ENCODE measurements around the gene COLEC12. TPM values are rescaled to one million over a fixed set of nuclear protein-coding genes. Genes with fewer than 3 reads are reported as not detected.

The COLEC12 gene
- total RNA-seq, 1 experiment from 2014 or later = 61.2 TPM

DNA sequence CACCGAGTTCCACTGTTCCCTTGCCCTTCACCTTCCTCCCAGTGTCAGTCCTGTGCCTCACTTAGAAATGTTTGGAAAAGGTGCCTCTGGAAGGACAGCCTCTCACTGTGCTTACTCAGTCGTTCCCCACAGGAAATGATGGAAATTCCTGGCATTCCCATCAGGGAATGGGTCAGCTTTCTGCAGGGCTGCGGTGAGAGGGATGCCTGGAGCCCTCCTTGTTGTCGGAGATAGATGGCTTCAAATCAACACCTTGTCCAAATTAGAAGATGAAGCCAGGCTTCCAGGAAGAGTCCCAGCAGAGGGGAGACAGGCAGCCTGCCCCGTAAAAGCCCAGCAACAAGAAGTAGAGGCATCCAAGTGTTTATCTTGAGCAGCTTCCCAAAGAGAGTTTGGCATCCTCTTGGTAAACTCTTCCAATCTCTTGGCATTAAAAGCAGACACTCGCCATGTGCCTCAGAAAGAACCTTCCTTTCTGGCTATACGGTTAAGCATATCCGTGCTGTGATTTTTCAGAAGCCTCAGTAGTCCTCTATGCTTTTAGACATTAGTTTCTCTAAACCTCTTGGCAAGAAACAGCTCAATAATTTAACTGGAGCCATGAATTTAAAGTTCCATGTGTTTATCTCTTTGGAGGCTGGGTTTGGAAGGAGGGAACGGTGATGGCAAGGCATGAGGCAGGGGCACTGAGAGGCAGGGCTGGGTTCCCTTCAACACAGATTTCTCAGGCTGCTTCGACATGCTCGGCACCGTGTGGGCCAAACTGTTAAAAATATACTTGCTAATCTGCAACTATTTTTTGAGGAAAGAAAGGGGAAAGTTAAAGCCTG, 25.1 kb downstream of the COLEC12 start:
- peak; percentile 86 for DNase-seq (ENCODE audit: low read depth)

DNA sequence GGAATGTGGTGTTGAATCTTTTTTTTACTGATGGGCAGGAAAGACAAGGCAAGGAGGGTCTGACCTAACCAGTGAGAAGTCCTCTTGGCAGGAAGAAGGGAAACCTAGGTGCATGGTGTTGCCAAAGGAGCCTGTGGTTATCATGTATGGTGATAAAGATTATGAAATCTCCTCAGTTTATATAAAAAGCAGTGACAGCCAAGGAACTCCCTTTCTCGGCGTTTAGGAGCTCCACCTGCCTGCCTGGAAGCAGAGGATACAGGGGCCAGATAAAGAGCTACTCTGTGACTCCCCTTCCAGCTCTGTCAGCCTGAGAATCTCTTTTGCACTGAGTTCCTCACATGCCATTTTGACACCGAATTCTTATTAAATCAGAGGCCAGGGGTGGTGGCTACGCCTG, 26.1 kb downstream of the COLEC12 start:
- DNase-seq (ENCODE audit: low read depth) = peak; percentile 61

DNA sequence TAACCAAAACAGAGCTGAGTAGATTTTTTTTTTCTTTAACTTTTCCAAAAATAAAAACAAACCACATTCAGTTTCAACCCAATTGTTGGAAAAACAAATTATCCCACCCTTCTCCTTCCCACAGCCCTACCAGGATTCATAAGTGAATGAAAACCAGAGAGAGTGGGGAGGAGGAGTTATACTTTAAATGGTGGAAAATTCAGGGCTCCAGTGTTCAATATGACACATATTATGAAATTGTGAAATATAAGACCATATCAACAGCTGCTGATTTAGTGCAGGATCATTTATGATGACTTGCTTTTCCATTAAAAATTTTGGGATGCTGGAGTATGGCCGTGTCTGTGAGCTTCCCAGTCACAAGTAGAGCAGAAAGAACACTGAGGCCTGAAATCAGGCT, 26.7 kb downstream of the COLEC12 start:
- DNase-seq (ENCODE audit: low read depth) = no peak

DNA sequence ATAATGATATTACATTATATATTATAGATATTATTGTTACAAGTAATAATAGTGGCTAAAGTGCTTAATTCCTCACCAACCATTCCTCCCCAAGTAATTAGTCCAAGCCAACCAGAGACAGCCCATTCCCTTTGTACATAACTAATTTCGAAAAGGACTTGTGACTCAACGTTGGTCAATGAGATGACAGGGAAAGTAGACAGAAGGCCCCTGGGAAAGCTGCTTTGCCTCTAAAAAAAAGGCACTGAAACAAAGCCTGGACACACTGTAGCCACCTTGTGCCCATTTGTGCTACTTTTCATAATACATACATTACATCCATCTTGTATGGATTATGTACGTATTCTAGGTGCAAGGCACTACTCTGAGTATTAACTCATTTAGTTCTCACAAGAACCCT, 28.8 kb downstream of the COLEC12 start:
- peak; percentile 48 for DNase-seq (ENCODE audit: low read depth)

DNA sequence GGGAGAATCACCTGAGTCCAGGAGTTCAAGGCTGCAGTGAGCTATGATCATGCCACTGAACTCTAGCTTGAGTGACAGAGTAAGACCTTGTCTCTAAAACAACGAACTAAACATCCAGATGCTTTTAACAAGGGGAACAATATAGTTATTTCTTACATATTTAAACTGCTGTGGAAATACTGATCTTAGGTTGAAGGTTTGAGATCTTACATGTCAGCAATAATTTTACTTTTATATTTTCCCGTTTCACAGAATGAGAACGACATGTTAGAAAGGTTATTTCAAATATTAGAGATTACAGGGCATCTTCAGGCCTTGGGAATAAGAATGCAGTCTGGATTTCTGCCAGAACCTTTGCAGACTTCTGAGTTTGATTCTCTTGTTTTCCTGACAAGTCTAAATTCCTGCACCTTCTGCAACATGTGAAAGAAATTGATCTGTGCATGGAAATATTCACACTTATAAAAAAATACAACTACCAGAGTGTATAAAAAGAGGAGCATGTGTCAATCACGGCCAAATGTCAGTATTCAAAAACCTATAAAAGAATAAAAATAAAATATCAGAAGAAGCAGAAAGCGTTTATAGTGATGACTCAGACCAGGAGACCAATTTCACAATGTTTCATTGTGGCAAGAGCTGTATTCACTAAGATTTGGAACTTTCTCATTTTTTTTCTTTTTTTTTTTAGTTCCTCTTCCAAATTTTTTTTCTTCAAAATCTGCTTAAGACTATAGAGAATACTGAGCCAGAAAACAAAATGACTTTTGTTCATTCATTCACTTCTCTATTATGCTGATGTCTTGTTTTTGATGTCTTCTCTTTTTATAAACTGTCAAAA, 29.6 kb downstream of the COLEC12 start:
- DNase-seq (ENCODE audit: low read depth) = peak; percentile 62

DNA sequence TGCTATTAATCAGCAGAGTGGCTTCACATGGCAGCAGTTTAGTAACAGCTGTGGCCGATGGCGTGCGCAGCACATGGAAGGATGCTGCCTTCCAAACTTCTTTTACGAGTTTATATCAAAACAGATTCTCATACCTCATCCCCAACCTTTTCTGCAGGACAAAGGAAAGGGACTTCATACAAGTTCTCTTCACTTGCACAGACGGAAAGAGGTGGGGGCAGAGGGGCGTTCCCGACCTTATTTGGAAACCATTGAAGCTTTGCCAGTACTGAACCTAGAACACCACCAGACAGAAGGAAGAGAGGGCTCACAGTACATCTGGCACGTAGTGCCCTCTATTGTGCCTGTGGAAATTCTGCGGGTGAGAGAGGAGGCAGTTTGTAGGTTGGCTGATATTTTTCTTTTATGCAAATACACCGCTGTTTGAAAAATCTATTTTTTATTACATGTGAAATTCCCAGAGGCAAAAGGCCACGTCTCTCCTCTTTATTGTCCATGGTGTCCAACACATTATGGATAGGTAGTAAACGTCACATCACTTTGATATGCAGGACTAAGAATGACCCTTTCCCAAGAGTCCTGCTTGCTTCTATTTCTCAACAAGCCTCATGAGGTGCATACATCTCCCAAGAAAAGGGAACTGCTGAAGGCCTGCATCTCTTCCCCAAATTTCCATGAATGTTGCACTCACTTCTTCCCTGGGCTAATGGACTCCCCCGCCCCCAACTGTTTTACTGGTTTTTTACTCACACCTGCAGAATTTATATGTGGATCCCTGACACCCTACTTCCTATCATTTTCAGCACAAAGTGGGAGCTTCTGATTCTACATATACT, 31.3 kb downstream of the COLEC12 start:
- DNase-seq (ENCODE audit: low read depth) = no peak

DNA sequence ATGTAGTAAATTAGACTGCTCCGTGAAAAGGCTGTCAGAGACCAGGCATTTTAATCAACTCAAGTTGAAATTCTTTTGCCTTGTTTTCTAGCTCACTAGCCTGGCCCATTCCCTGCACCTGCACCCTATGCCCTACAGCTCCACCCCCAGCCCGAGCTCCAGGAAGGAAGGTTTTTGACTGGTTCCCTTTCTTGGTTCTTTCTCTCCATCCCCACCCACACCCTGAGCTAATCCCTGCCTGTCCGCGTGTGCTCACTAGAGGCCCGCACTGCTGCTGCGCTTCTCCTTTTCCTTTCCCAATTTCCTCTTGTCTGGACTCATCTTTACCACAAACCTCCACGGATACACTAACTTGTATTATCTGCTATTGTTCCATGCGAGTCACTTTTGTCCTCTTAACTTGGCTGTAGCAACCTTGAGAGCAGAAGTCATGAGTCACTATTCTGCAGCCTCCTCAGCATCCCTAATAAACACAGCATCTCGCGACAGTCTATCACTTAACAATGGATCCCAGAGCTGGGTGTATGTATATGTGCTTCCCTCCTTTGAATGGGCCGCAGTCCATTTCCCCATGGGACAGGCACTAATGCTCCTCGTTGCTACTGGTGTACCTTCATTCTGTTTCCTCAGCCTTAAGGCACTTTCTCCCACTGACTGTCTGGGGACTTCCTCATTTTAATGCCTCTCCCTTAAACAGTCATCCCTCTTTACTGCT, 36.5 kb downstream of the COLEC12 start:
- peak; percentile 54 for DNase-seq (ENCODE audit: low read depth)

DNA sequence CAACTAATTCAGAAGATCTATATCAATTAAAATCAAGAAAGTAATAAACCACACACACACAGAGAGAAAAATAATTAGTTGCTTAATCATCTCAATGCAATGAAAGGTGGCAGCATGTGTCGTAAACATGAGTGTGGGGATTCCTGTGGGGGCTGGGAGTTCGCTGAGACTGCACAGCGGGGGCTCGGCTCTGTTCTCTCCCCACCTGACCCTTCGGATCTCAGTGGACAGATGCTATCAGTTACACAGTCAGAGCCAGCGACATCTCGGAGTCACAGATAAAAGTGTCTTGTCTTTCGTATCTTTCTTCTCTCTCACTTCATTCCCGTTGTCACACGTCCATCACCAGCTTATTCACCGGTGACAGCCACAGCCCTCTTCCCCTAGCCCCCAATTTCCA, 37.1 kb downstream of the COLEC12 start:
- DNase-seq (ENCODE audit: low read depth) = no peak

DNA sequence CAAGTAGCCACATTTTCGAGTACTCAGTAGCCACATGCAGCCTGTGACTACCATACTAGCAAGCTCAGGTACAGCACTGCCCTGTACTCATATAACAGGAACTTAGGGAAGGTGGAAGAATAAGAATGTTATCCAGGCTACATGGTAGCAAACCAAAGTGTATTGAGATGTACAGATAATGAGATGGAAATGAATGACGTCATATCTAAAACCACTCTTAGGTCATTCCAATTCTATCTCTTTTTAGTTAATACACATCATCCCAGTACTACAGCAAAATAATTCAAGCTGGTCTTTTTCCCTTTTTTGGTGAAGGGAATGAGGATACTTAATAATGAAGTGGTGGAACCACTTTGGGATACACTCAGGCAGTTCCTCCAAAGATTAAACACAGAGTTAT, 38.7 kb downstream of the COLEC12 start:
- no peak for DNase-seq (ENCODE audit: low read depth)

DNA sequence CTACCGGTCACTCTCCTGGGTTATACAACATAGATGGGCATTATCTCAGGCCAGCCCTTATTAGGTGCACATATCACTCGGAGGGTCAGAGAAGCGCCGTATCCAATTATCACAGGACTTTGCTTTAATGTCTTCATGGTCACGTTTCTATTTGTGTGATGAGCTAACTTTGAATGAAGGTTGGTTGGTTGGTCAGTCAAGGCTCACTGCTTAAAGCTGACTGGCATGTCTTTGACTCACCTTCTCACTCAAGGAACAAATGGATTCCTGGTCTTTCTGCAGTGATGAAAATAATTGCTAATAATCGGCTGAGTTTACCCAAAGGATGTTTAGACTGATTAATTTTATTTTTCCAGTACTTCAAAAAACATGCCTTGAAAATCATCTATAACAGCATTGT, 39.7 kb downstream of the COLEC12 start:
- DNase-seq (ENCODE audit: low read depth) = no peak

DNA sequence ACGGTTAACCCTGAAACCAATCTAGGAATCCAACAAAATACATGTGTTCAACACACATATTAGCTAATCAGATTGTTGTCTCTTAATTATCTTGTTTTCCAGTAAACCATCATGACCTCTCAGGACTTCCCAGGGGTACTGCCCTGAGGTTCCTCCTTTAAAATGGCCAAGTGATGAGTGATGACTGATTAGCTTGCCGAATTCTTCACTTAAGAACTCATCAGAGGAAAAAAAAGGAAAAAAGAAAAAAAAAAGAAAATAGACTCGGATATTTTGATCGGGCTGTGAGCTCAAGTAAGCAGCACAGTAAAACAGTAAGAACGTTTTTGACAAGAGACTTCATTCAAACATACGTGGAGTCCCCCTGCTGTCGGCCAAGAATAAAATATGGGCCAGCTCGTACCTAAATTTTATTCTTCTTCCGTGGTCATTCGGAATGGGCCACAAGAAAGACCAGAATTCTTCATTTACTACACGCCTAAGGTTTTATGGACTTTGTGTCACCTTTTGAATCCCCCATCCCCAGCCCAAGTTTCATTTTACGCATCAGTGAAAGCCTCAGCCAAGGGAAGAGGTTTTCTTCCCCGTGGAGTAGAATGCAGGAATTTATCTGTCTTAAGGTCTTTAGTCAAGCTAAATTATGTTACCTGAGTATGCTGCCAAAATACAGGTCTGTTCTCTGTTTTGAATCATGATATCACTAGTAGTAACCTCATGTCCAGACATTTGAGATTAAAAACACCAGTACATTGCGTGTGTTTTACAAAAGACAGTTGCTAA, 40.5 kb downstream of the COLEC12 start:
- DNase-seq (ENCODE audit: low read depth) = no peak

DNA sequence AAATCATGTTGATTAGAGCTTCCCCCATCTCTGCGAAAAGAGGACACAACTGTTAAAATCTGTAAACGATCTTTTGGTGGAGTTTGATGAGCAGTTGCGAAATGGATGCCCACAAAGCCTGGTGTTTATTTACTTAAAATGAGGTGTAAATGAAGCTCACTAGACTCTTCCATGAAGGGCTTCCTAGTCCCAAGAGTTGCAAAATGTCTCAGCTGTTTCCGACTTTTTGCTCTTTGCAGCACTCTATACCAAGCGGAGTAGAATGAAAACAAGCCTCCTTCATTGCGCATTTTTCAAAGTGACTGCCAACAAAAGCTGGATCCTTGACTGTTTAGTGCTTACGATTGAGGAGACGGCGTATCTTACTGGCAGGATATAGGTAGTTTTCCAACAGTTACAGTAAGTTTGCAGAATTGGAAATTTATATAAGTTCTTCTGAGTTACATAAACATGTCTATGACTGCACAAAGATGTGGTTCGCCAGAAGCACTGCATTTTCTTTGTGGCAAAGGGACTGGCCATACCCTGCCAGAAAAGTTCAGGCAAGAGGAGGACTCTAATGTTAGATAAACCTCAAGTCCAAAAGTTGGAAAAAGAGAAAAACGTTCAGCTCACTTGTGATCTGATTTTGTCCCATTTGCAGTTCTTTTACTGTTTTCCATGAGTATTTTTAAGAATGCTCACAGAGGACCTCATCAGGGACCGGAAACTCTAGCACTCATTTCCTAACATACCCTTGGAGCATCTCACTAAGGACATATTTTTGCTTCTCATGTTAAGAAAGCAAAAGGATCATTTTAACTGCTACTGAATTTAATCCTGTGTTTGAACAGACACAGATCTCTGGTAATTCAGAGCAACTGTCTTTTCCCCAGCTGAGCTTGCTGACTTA, 42.7 kb downstream of the COLEC12 start:
- DNase-seq (ENCODE audit: low read depth) = no peak

DNA sequence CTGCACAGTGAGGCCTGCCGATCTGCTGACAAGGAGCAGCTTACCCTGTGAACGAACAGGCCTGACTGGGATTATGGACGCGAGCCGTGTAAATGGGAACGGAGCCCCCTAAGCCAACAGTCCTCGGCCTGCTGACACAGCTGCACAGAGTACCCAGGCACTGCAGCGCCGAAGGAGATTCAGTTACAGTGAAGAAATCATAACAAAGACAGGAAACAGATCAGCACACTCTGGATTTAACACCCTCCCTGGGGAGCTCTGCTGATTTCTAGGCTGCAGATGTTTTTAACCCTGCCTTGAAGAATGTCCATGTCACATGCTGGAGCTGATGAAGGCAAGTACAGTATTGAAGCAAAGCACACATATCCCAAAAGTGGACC, 43.4 kb downstream of the COLEC12 start:
- no peak for DNase-seq (ENCODE audit: low read depth)

DNA sequence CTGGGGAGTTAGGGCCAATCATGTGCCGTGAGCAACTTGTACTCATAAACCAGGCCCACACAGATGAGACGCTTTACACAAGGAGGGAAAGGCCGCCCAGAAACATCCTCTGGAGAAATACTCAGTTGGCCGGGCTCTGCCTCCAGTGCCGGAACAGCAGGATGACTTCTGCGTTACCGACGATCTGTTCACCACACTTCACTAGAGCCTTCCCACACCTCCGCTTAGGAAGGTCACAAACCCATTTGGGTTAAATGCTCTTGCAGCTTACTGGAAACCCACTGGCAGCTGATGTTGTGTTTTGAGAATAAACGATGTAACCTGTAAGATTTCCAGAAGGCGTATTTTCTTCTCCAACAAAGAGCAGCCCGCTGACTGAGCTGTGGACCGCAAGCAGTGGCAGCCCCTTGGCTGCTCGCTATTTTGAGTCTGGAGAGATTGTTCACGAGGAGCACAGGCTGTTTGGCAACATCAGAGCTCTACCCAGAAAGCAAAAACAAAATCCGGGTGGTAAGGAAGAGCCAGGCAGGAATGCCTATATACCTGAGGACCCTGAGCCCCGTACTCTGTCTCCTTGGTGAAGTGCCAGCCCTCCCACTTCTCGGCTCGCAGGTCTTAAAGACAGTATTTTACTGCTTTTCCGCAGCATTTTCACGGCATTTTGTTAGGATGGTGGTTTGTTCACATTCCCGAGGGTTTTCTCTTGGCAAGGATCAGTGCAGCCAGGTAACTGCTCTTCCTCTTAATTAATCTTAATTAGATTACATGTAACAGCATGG, 44.0 kb downstream of the COLEC12 start:
- no peak for DNase-seq (ENCODE audit: low read depth)

DNA sequence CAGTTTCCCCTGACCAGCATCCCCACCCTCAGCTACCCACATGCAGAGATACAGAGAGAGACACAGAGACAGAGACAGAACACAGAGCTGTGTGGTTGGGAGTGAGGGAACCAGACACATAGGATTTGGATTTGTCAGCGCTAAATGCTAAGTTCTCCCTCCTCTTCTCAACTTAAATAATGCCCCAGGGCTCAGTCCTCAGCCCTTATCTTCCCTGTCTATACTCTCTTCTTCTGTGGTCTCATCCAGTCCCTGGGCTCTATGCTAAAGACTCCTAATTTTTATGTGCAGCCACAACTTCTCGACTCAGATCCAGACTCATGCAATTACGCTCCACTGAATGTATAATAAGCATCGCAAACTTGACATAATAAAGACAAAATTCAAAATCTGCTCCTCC, 47.1 kb downstream of the COLEC12 start:
- DNase-seq (ENCODE audit: low read depth) = no peak

DNA sequence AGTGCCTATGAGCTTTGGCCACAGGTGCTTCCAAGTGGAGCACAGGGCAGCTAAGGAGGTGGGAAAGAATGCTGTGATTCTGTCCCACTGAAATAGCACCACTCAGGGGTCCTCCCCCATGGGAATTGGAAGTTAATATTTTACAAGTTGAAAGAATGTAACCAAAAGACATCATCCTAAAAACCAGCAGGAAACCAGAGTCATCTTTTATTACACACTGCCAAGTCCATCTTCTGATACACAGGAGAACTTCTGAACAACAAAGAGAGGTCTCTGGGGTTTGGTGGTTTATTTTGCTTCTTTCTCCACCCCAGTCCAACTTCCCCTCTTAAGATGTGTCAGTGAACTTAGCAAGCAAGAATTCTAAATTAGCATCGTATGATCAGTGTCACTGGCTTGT, 47.7 kb downstream of the COLEC12 start:
- no peak for DNase-seq (ENCODE audit: low read depth)

DNA sequence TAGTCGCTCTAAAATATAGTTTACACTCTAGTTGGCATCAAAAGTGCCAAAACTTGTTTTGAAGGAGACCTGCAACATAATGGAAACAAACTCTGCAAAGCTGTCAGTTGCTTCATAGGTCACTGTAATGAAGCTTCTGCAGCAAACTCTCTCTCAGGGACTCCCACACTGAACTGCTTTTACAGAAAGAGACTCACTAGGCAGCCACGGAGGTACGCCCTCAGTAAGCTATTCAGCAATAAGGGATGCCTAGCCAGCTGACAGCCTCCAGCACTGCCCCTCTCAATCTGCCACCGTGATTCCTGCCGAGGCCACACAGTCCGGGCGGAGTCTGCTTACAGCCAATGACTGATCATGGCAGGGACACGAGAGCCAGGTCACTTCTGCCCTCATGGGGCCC, 51.1 kb downstream of the COLEC12 start:
- no peak for DNase-seq (ENCODE audit: low read depth)

DNA sequence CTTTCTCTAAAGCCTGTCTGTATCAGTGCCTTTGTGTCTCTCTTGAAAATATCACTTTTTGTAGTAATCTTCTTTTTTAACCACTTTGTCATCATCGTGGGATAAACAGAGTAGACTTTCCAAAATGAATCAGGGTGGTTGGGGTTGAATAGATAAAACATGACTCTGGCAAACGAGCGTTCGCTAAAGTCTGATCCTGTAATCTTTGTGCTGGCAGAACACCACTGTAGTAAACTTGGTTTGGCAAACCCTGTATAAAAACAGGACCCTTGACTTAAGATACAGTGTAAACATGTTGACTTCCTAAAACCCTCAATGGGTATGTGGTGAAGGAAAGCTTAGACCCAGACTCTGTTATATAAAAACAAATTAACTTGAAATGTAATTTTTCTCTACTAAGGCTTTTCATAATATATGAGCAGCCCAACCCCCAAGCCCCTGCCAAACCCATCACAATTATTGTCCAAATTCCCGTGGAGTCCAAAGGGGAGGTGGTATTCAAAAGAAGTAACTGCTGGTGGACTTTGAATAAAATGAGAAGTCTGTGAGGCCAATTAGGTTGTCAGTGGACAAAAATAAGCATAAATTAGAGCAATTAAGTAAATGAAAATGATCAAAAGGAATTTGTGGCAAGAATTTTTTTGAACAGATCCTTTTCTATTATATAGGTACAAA, 52.2 kb downstream of the COLEC12 start:
- DNase-seq (ENCODE audit: low read depth) = no peak

All from M059J (cell line).